BLaER1 treated with 17β-estradiol and CSF1 and Interleukin-3, amounts not matched to agents 10 nM and 100 nM (cell line): ENCODE results near the gene PITPNM3.

Source experiments
- H3K27ac ChIP-seq, 11 experiments: shearing (Covaris generic); formaldehyde crosslinking; 2 replicates each; pipeline ENCODE4 v1.8.1; 2022
- H3K27me3 ChIP-seq, 11 experiments: shearing (Covaris generic); formaldehyde crosslinking; 2 replicates each; pipeline ENCODE4 v1.8.1; 2022
- H3K36me3 ChIP-seq, 11 experiments: shearing (Covaris generic); formaldehyde crosslinking; 2 replicates each; pipeline ENCODE4 v1.8.1; 2022
- H3K4me1 ChIP-seq, 10 experiments: shearing (Covaris generic); formaldehyde crosslinking; 2 replicates each; pipeline ENCODE4 v1.8.1; 2022
- H3K4me2 ChIP-seq, 11 experiments: shearing (Covaris generic); formaldehyde crosslinking; 2 replicates each; pipeline ENCODE4 v1.8.1; 2022
- H3K4me3 ChIP-seq, 10 experiments: shearing (Covaris generic); formaldehyde crosslinking; 2 replicates each; pipeline ENCODE4 v1.8.1; 2022
- H3K9ac ChIP-seq, 11 experiments: shearing (Covaris generic); formaldehyde crosslinking; 2 replicates each; pipeline ENCODE4 v1.8.1; 2022
- H3K9me3 ChIP-seq, 11 experiments: shearing (Covaris generic); formaldehyde crosslinking; replicated peaks in 1 of 11; 2 replicates each; pipeline ENCODE4 v1.8.1; 2022
- H4K20me1 ChIP-seq, 11 experiments: shearing (Covaris generic); formaldehyde crosslinking; 2 replicates each; pipeline ENCODE4 v1.8.1; 2022
- Cebpa-rat ChIP-seq, 11 experiments: shearing (Covaris generic); IDR thresholded peaks; 2 replicates each; pipeline ENCODE4 v1.8.1; 2022

The PITPNM3 gene

GRCh38 chr17:6531575-6531974 lies 24.8 kb downstream of the PITPNM3 start:
- Histone ChIP-seq H3K4me3 (no peak overlapping the region), H3K36me3 (no peaks in the 10 kb centered on the region), H3K9ac (no peak overlapping the region), H3K4me1 (no peaks in the 10 kb centered on the region), H3K9me3 (no peaks in the 10 kb centered on the region), H3K27ac (no peak overlapping the region), H3K27me3 (no peaks in the 10 kb centered on the region), H3K4me2 (no peak overlapping the region), H4K20me1 (no peaks in the 10 kb centered on the region; a peak in 1 of 22 replicates)
- no peak for TF ChIP-seq Cebpa-rat (IDR thresholded peaks at IDR 0.05)

GRCh38 chr17:6530324-6530920 lies 25.9 kb downstream of the PITPNM3 start:
- H3K27me3 ChIP-seq: no peaks in the 10 kb centered on the region
- H3K36me3 ChIP-seq: no peaks in the 10 kb centered on the region
- no peak for TF ChIP-seq Cebpa-rat (IDR thresholded peaks at IDR 0.05)
- no peak overlapping the region for H3K27ac ChIP-seq
- no peak overlapping the region for H3K4me3 ChIP-seq
- no peaks in the 10 kb centered on the region for H3K9me3 ChIP-seq
- no peaks in the 10 kb centered on the region for H3K4me1 ChIP-seq
- H4K20me1 ChIP-seq: no peaks in the 10 kb centered on the region; a peak in 1 of 22 replicates
- H3K4me2 ChIP-seq: no peak overlapping the region
- no peak overlapping the region for H3K9ac ChIP-seq

GRCh38 chr17:6528557-6528956 lies 27.8 kb downstream of the PITPNM3 start:
- H3K36me3 ChIP-seq: no peaks in the 10 kb centered on the region
- no peak for TF ChIP-seq Cebpa-rat (IDR thresholded peaks at IDR 0.05)
- H3K9me3 ChIP-seq: no peaks in the 10 kb centered on the region
- H3K4me3 ChIP-seq: no peak overlapping the region
- no peaks in the 10 kb centered on the region for H3K4me1 ChIP-seq
- no peaks in the 10 kb centered on the region for H3K27me3 ChIP-seq
- no peak overlapping the region for H3K27ac ChIP-seq
- H3K4me2 ChIP-seq: no peak overlapping the region
- no peak overlapping the region for H3K9ac ChIP-seq
- no peaks in the 10 kb centered on the region for H4K20me1 ChIP-seq

- Histone ChIP-seq H3K36me3 (no peaks in the 10 kb centered on the region), H3K9ac (no peak overlapping the region), H4K20me1 (no peaks in the 10 kb centered on the region), H3K4me2 (no peak overlapping the region), H3K27me3 (no peaks in the 10 kb centered on the region), H3K4me1 (peaks cover 0 to 5% (median 0%) of the 10 kb centered on the region in 10 experiments; a peak in 2 of 20 replicates), H3K9me3 (no peaks in the 10 kb centered on the region), H3K27ac (no peak overlapping the region), H3K4me3 (no peak overlapping the region)
- no peak for TF ChIP-seq Cebpa-rat (IDR thresholded peaks at IDR 0.05)
Observed at GRCh38 chr17:6526362-6527152, 29.8 kb downstream of the PITPNM3 start.

- Histone ChIP-seq H3K4me1 (peaks cover 0 to 6% (median 0%) of the 10 kb centered on the region in 10 experiments; a peak in 2 of 20 replicates), H3K9ac (no peak overlapping the region), H4K20me1 (no peaks in the 10 kb centered on the region), H3K36me3 (no peaks in the 10 kb centered on the region), H3K4me3 (no peak overlapping the region), H3K9me3 (no peaks in the 10 kb centered on the region), H3K4me2 (no peak overlapping the region), H3K27me3 (no peaks in the 10 kb centered on the region), H3K27ac (no peak overlapping the region)
- no peak for TF ChIP-seq Cebpa-rat (IDR thresholded peaks at IDR 0.05)
Observed at GRCh38 chr17:6525731-6526130, 30.6 kb downstream of the PITPNM3 start.

- H4K20me1 ChIP-seq: no peaks in the 10 kb centered on the region
- H3K9ac ChIP-seq: no peak overlapping the region
- H3K4me1 ChIP-seq: peaks cover 0 to 6% (median 0%) of the 10 kb centered on the region in 10 experiments; a peak in 2 of 20 replicates
- no peaks in the 10 kb centered on the region for H3K36me3 ChIP-seq
- H3K9me3 ChIP-seq: no peaks in the 10 kb centered on the region; a peak in 1 of 22 replicates
- H3K4me2 ChIP-seq: no peak overlapping the region
- H3K27me3 ChIP-seq: no peaks in the 10 kb centered on the region
- TF ChIP-seq Cebpa-rat (IDR thresholded peaks at IDR 0.05): no peak
- H3K4me3 ChIP-seq: no peak overlapping the region
- H3K27ac ChIP-seq: no peak overlapping the region
Observed at GRCh38 chr17:6525141-6525540, 31.2 kb downstream of the PITPNM3 start.

GRCh38 chr17:6524520-6524919 lies 31.8 kb downstream of the PITPNM3 start:
- Histone ChIP-seq H3K27ac (no peak overlapping the region), H3K4me1 (peaks cover 0 to 6% (median 0%) of the 10 kb centered on the region in 10 experiments; a peak in 2 of 20 replicates), H3K36me3 (no peaks in the 10 kb centered on the region), H4K20me1 (no peaks in the 10 kb centered on the region), H3K9me3 (no peaks in the 10 kb centered on the region; a peak in 1 of 22 replicates), H3K4me3 (no peak overlapping the region), H3K9ac (no peak overlapping the region), H3K27me3 (no peaks in the 10 kb centered on the region), H3K4me2 (no peak overlapping the region)
- TF ChIP-seq Cebpa-rat (IDR thresholded peaks at IDR 0.05): no peak

GRCh38 chr17:6523809-6524355 lies 32.5 kb downstream of the PITPNM3 start:
- Histone ChIP-seq H3K4me2 (no peak overlapping the region), H3K4me1 (peaks cover 0 to 6% (median 0%) of the 10 kb centered on the region in 10 experiments; a peak in 2 of 20 replicates), H3K9me3 (no peaks in the 10 kb centered on the region; a peak in 1 of 22 replicates), H3K27me3 (no peaks in the 10 kb centered on the region), H3K27ac (no peak overlapping the region), H3K4me3 (no peak overlapping the region), H3K9ac (no peak overlapping the region), H4K20me1 (no peaks in the 10 kb centered on the region), H3K36me3 (no peaks in the 10 kb centered on the region)
- TF ChIP-seq Cebpa-rat (IDR thresholded peaks at IDR 0.05): no peak

GRCh38 chr17:6523330-6523729 lies 33.0 kb downstream of the PITPNM3 start:
- Histone ChIP-seq H3K27ac (no peak overlapping the region), H3K4me2 (no peak overlapping the region), H3K4me1 (peaks cover 0 to 6% (median 0%) of the 10 kb centered on the region in 10 experiments; a peak in 2 of 20 replicates), H3K9me3 (no peaks in the 10 kb centered on the region; a peak in 1 of 22 replicates), H3K4me3 (no peak overlapping the region), H3K36me3 (no peaks in the 10 kb centered on the region), H4K20me1 (no peaks in the 10 kb centered on the region), H3K9ac (no peak overlapping the region), H3K27me3 (no peaks in the 10 kb centered on the region)
- TF ChIP-seq Cebpa-rat (IDR thresholded peaks at IDR 0.05): no peak
